Activated naive CD4-positive, alpha-beta T cell treated with anti-CD3 and anti-CD28 coated beads, Interleukin-2, amount 50 U/mL, for 24 hours (primary cell): Measurements from ENCODE around the gene CACNB4.
"Not testable (repeated sequence)": the region's sequence is repeated elsewhere in the genome, so short reads cannot be mapped to it uniquely, and the experiment has no call there.

ENCODE experiments used
- H3K27ac Mint-ChIP-seq: one replicate; pipeline ENCODE4 v1.8.0; 2021; ENCODE audit warnings: mild to moderate bottlenecking, mixed read lengths
- H3K27me3 Mint-ChIP-seq: one replicate; pipeline ENCODE4 v1.8.0; 2021; ENCODE audit warnings: mixed read lengths
- H3K36me3 Mint-ChIP-seq: one replicate; pipeline ENCODE4 v1.8.0; 2021; ENCODE audit warnings: mixed read lengths
- H3K4me1 Mint-ChIP-seq: one replicate; pipeline ENCODE4 v1.8.0; 2021; ENCODE audit warnings: mixed read lengths
- H3K4me3 Mint-ChIP-seq: one replicate; pipeline ENCODE4 v1.8.0; 2021; ENCODE audit warnings: mild to moderate bottlenecking, mixed read lengths
- H3K9me3 Mint-ChIP-seq: one replicate; pipeline ENCODE4 v1.8.0; 2021; ENCODE audit warnings: mixed read lengths

The CACNB4 gene

DNA sequence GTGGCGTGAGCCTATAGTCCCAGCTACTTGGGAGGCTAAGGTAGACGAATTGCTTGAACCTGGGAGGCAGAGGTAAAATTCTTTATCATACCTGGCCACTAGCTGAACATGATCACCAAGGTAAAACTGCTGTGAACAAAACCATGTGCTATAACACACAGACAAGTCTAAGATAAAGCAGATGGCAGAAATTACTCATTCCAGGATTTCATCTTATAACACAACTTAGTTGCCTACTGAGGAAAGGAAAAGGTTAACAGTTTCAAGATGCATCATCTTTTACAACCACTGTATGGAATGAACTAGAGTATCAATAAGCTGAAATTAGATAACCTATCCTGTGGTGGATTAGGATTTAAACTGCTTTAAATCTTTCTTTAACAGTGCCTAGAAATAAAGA lies 278.9 kb downstream of the CACNB4 start:
- Mint-ChIP-seq H3K4me1 (peaks cover 78% of the 10 kb centered on the region), H3K9me3 (no peaks in the 10 kb centered on the region), H3K4me3 (peak overlapping the region; percentile 11), H3K27ac (peak overlapping the region; percentile 70), H3K36me3 (peaks cover 11% of the 10 kb centered on the region), H3K27me3 (no peaks in the 10 kb centered on the region)

DNA sequence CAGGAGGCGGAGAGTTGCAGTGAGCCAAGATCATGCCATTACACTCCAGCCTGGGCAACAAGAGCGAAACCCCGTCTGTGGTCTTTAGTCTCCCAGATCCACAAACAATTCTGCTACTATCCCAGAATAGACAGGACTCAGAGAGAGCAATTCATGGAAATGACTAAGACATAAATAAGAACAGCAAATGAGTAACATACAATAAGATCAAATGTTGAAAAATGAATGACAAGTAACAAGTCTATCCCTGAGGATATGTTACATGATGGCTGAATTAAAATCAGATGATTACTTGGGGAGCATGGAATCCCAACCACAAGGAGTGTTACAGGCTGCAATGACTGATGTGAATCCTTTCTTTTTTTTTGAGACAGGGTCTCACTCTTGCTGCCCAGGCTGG lies 280.9 kb downstream of the CACNB4 start:
- Mint-ChIP-seq H3K9me3 (no peaks in the 10 kb centered on the region), H3K4me3 (no peak overlapping the region), H3K4me1 (peaks cover 58% of the 10 kb centered on the region), H3K27ac (no peak overlapping the region), H3K36me3 (peaks cover 13% of the 10 kb centered on the region), H3K27me3 (no peaks in the 10 kb centered on the region)

DNA sequence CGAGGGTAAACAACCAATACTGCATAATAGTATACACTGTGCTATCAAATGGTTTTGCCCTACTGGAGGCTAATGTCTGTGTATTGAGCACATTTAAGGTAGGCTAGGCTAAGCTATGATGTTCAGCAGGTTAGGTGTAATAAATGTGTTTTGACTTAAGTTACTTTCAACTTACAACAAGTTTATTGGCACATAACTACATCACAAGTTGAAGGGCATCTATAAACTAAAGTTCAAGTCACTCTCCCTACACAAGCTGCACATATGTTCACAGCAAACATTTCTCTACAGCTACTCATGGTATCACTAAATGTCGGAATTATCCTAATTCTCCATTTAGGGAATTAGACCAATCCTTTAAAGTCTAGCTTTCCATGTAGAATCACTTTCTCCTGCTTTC lies 282.0 kb downstream of the CACNB4 start:
- Mint-ChIP-seq H3K4me3 (no peak overlapping the region), H3K27ac (no peak overlapping the region), H3K9me3 (no peaks in the 10 kb centered on the region), H3K27me3 (no peaks in the 10 kb centered on the region), H3K36me3 (peaks cover 16% of the 10 kb centered on the region), H3K4me1 (peaks cover 48% of the 10 kb centered on the region)

DNA sequence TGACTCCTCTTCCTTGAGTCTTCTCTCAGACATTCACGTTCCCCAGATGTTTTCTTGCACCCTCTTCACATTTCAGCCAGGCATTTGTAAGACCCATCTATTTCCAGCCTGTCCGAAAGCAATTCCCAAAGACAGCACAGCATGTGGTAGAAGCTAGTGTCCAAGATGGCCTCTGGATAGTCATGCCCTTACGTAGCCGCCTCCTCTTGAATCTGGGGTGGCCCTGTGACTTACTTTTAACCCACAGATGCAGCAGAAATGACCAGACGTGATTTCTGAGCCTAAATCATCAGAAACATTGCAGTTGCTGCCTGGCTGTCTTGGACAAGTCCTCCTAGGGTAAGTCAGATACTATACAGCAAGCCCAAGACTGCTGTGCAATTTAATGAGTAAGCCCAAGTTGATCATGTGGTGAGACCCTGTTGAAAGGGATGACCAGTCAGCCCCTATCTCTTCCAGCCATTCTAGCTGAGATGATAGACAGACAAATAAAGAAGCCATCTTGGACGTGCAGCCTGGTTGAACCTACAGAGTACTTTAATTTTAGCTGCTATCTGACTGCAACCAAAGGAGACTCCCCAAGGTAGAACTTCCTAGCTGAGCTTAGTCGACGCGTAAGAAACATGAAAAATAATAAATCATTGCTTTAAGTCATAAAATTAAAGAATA lies 282.9 kb downstream of the CACNB4 start:
- Mint-ChIP-seq H3K4me1 (peaks cover 42% of the 10 kb centered on the region), H3K27ac (no peak overlapping the region), H3K36me3 (peaks cover 21% of the 10 kb centered on the region), H3K27me3 (no peaks in the 10 kb centered on the region), H3K9me3 (no peaks in the 10 kb centered on the region), H3K4me3 (no peak overlapping the region)

DNA sequence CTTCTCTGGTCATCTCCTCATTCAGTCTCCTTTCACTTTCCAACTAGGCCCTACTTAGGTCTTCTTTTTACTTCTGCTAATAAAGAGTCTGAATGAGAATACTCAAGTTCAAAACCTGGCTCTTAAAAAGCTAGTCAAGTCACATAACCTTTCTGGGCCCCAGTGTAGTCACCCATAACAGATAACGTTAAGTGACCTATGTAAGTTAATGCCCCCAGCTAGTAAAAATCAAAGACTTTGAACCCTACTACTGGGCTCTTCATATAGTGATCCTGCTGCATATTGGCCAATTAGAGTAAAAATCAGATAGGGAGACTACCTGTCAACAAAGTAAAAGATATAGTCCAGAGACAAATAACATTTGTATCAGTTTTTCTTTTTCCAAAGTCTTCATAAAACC lies 288.4 kb downstream of the CACNB4 start:
- Mint-ChIP-seq H3K4me3 (no peak overlapping the region), H3K27ac (peak overlapping the region; percentile 59), H3K9me3 (no peaks in the 10 kb centered on the region), H3K36me3 (peaks cover 25% of the 10 kb centered on the region), H3K27me3 (no peaks in the 10 kb centered on the region), H3K4me1 (peaks cover 12% of the 10 kb centered on the region)

DNA sequence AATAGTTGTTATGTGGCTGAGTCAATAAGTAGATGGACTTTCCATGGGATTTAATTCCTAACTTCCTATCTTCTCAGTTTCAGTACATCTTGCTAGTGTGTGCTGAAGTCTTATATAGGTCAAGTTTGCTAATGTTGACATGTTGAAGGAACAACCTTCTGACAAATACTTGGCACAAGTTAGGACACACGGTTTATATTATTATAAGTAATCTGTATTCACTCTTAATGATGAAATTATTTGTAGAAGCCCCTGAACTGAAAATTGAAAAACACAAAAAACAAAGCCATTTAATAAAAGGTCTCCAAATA lies 289.8 kb downstream of the CACNB4 start:
- Mint-ChIP-seq H3K27ac (no peak overlapping the region), H3K36me3 (peaks cover 25% of the 10 kb centered on the region), H3K4me3 (no peak overlapping the region), H3K9me3 (no peaks in the 10 kb centered on the region), H3K27me3 (no peaks in the 10 kb centered on the region), H3K4me1 (peaks cover 8% of the 10 kb centered on the region)

DNA sequence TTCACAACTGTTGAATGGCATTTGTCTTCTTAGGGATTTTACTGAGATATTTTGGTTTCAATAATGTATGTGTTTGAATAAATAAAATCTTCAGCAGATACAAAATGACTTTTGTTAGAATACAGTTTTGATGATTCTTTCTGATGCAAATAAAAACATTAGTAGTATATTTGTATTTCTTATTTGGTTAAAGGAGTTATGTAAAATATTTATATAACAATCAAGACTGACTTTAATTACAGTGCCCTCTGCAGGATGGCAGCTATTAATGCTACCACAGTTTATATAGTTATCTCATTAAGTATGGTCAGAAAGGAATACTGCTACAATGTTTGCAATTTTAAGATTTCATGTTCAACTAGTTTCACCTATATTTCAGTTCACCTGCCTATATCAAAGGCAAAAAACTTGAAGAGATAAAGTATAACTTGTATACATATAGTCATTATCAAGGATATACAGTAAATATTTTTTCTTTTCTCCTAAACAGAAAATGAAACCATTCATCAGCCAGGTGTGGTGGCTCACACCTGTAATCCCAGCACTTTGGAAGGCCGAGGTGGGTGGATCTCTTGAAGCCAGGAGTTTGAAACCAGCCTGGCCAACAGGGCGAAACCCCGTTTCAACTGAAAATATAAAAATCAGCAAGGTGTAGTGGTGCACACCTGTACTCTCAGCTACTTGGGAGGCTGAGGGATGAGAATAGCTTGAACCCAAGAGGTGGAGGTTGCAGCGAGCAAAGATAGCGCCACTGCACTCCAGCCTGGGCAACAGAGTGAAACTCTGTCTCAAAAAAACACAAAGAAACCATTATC lies 290.4 kb downstream of the CACNB4 start:
- Mint-ChIP-seq H3K9me3 (no peaks in the 10 kb centered on the region), H3K27me3 (no peaks in the 10 kb centered on the region), H3K4me1 (peaks cover 8% of the 10 kb centered on the region), H3K27ac (no peak overlapping the region), H3K4me3 (no peak overlapping the region), H3K36me3 (peaks cover 24% of the 10 kb centered on the region)

DNA sequence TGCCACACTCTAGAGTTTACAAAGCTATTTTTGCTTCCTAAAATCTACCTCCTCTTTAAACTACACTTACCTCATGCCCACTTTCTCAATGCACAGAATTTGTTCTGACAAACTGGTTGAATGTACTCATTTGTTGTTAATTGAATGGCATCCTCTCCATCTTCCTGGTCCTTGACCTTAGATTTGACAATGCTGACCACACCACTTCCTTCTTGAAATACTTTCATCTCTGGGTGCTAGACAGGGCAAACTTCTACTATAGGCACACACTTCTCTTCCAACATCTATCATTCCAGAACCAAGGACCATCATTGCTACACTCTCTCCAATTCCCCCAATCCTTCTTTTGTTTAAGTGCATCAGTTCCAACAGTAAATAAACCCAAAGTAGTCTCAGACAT lies 292.9 kb downstream of the CACNB4 start:
- Mint-ChIP-seq H3K4me1 (peaks cover 11% of the 10 kb centered on the region), H3K27ac (no peak overlapping the region), H3K9me3 (no peaks in the 10 kb centered on the region), H3K27me3 (no peaks in the 10 kb centered on the region), H3K4me3 (no peak overlapping the region), H3K36me3 (peaks cover 17% of the 10 kb centered on the region)

DNA sequence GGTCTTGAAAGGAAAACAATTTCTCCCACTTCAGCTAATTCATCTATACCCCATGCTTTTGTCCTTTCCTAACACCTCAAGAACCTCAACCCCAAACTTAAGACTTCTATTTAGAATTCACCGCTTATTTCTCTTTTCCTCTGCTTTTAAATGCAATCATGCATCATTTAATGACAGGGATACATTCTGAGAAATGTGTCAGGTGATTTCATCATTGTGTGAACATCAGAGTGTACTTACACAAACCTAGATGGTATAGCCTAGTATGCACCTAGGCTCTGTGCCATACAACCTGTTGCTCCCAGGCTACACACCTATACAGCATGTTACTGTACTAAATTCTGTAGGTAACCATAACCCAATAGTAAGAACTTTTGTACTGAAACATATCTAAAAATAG lies 293.5 kb downstream of the CACNB4 start:
- Mint-ChIP-seq H3K9me3 (no peaks in the 10 kb centered on the region), H3K27ac (no peak overlapping the region), H3K36me3 (peaks cover 16% of the 10 kb centered on the region), H3K4me3 (no peak overlapping the region), H3K27me3 (no peaks in the 10 kb centered on the region), H3K4me1 (peaks cover 14% of the 10 kb centered on the region)

DNA sequence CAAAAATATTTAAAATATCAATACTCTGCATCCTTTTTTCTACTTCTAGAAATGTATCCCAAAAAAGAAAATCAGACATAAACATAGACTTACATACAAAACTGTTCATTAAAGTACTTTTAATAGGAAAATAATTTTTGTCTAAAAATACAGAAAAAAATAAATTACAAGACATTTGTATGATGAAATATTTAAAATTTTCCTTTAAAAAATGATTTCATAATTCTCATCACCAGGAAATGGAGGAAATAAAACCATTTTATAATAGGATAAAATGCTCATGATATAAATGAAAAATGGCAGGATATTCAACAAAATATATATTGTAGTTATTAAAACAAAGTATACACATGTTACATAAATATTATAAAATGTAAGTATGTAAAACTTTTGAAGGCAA lies 295.0 kb downstream of the CACNB4 start:
- H3K36me3 Mint-ChIP-seq: peaks cover 17% of the 10 kb centered on the region
- H3K4me1 Mint-ChIP-seq: peaks cover 14% of the 10 kb centered on the region
- no peaks in the 10 kb centered on the region for H3K9me3 Mint-ChIP-seq
- no peak overlapping the region for H3K4me3 Mint-ChIP-seq
- H3K27ac Mint-ChIP-seq: no peak overlapping the region
- H3K27me3 Mint-ChIP-seq: no peaks in the 10 kb centered on the region

DNA sequence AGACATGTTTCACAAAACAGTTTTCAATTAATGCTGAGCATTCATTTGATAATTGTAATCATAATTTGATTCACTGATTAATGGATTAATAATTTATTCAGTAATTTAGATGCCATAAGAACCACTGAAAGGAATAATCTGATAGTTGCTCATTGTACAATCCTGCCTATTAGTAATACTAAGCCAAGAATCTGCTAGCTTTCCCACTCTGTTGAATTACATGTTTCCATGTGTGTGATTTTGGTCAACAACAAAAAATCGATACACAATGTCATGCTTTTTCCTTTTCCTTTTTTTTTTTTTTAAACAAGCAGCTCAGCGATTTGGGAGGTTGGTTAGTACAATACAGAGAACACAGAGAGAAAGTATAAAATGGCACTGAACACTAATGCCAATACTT lies 296.5 kb downstream of the CACNB4 start:
- Mint-ChIP-seq H3K27ac (no peak overlapping the region), H3K9me3 (no peaks in the 10 kb centered on the region), H3K4me3 (no peak overlapping the region), H3K27me3 (no peaks in the 10 kb centered on the region), H3K36me3 (peaks cover 17% of the 10 kb centered on the region), H3K4me1 (peaks cover 10% of the 10 kb centered on the region)

DNA sequence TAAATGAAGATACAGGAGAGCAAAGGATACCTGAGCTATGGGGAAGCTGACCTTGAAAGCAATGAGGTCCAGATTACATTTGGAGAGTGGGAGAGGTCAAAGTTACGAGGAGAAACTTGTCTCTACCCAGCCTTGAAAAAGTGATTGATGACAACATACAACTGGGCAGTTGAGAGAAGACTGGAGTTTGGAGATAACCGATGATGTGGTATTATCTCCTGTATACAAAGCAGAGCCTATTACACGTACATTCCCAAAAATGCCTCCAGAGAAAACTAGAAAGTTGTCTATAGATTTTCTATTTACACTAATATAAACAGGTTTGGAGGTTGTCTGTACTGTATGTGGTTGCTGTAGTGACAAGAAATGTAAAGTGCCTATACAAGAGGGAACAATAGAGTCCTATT lies 299.0 kb downstream of the CACNB4 start:
- Mint-ChIP-seq H3K36me3 (peaks cover 26% of the 10 kb centered on the region), H3K4me1 (peaks cover 10% of the 10 kb centered on the region), H3K9me3 (no peaks in the 10 kb centered on the region), H3K27me3 (no peaks in the 10 kb centered on the region), H3K4me3 (no peak overlapping the region), H3K27ac (no peak overlapping the region)

DNA sequence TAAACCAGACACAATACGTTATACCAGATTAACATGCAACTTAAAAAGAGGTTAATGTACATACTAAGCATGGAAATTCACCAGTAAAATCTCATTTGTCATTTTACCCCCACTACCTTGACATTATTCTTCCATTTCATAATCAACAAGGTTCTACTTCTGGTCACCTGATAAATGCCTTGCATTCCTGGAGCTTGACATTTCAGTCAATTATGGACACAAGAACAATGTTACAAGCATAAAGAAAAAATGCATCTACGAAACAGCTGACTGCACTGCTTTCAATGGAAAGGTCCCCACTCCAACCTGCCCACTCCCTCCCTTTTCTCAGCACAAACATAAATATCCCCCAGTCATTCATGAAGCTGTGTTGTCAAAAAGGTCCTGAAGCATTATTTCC lies 302.1 kb downstream of the CACNB4 start:
- no peaks in the 10 kb centered on the region for H3K27me3 Mint-ChIP-seq
- no peaks in the 10 kb centered on the region for H3K9me3 Mint-ChIP-seq
- no peak overlapping the region for H3K27ac Mint-ChIP-seq
- no peak overlapping the region for H3K4me3 Mint-ChIP-seq
- peaks cover 10% of the 10 kb centered on the region for H3K4me1 Mint-ChIP-seq
- peaks cover 20% of the 10 kb centered on the region for H3K36me3 Mint-ChIP-seq

DNA sequence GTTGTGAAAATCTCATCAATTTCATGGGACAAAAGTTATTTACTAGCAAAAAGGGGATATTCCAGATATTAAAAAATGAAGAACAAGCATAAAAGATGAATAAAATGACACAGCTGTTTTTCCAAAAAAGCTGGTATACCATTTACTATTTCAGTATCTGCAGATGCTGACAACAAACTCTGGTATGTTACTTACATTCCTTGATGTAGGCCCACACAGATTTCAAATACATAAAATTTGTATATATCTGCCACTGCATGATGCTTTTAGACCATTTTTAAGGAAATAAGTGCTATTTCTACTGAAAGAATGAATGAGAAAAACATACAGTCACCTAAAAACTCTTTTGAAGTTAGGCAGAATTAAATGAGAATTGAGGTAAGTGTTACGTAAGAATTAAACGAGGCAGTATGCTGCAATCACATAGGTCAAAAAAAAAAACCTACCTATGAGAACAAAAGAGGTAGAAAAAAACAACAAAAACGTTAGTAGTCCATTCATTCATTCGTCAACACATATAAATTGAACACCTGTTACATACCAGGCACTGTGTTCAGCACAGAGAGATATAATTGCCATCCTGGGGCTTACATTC lies 303.1 kb downstream of the CACNB4 start:
- Mint-ChIP-seq H3K27me3 (no peaks in the 10 kb centered on the region), H3K4me3 (no peak overlapping the region), H3K4me1 (peaks cover 5% of the 10 kb centered on the region), H3K27ac (no peak overlapping the region), H3K36me3 (peaks cover 22% of the 10 kb centered on the region), H3K9me3 (no peaks in the 10 kb centered on the region)

DNA sequence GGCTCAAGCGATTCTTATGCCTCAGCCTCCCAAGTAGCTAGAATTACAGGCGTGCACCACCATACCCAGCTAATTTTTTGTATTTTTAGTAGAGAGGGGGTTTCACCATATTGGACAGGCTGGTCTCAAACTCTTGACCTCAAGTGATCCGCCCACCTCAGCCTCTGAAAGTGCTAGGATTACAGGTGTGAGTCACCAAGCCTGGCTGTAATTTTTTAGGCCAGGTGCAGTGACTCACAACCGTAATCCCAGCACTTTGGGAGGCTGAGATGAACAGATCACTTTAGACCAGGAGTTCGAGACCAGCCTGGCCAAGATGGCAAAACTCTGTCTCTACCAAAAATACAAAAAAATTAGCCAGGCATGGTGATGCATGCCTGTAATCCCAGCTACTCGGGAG lies 304.4 kb downstream of the CACNB4 start:
- H3K4me1 Mint-ChIP-seq, H3K9me3 Mint-ChIP-seq, H3K4me3 Mint-ChIP-seq, H3K27me3 Mint-ChIP-seq, H3K27ac Mint-ChIP-seq: not testable (repeated sequence)
- peaks cover 19% of the 10 kb centered on the region for H3K36me3 Mint-ChIP-seq

DNA sequence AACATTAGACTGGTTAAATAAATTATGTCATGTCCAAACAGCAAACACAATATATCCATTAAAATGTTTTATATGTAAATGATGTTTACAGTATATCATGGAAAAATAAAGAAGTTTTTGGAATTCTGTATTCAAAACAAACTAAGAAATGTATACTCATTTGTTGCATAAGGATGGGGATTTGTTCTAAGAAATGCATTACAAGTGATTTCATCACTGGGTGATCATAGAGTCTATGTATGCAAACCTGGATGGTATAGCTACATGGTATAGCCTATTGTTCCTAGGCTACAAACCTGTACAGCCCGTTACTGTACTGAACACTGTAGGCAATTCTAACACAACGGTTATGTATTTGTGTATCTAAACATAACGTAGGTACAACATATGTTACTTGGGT lies 305.7 kb downstream of the CACNB4 start:
- Mint-ChIP-seq H3K27ac (no peak overlapping the region), H3K4me3 (no peak overlapping the region), H3K36me3 (peaks cover 18% of the 10 kb centered on the region), H3K27me3 (no peaks in the 10 kb centered on the region), H3K4me1 (no peaks in the 10 kb centered on the region), H3K9me3 (no peaks in the 10 kb centered on the region)
